ENCODE data around the gene MNAT1.
"Not testable (repeated sequence)": the region's sequence is repeated elsewhere in the genome, so short reads cannot be mapped to it uniquely, and the experiment has no call there.

The MNAT1 gene

GRCh38 chr14:60738843-60739508 is 4.4 kb downstream of the MNAT1 start:
- no peak for DNase-seq

- DNase-seq, result no peak
These were observed 10.0 kb downstream of the MNAT1 start for GRCh38 chr14:60744566-60744965.

- no peak for DNase-seq
These were observed 18.9 kb downstream of the MNAT1 start for GRCh38 chr14:60753264-60754119.

GRCh38 chr14:60756847-60757246 is 22.3 kb downstream of the MNAT1 start:
- no peak for DNase-seq

- no peak for DNase-seq
These were observed 23.0 kb downstream of the MNAT1 start for GRCh38 chr14:60757567-60758002.

- no peak for DNase-seq
These were observed 24.3 kb downstream of the MNAT1 start for GRCh38 chr14:60758885-60759284.

GRCh38 chr14:60760209-60760608 is 25.6 kb downstream of the MNAT1 start:
- DNase-seq, result no peak

GRCh38 chr14:60760644-60761364 is 26.2 kb downstream of the MNAT1 start:
- DNase-seq, result no peak

GRCh38 chr14:60768602-60769001 is 34.0 kb downstream of the MNAT1 start:
- no peak for DNase-seq

GRCh38 chr14:60771117-60771516 is 36.6 kb downstream of the MNAT1 start:
- DNase-seq, result no peak

- DNase-seq, result no peak
These were observed 39.0 kb downstream of the MNAT1 start for GRCh38 chr14:60773558-60773957.

- DNase-seq, result no peak
These were observed 40.7 kb downstream of the MNAT1 start for GRCh38 chr14:60775296-60775695.

- no peak for DNase-seq
These were observed 43.5 kb downstream of the MNAT1 start for GRCh38 chr14:60777856-60778578.

- not testable (repeated sequence) for DNase-seq
These were observed 45.4 kb downstream of the MNAT1 start for GRCh38 chr14:60779745-60780514.

- not testable (repeated sequence) for DNase-seq
These were observed 46.0 kb downstream of the MNAT1 start for GRCh38 chr14:60780558-60780957.

- DNase-seq, result no peak
These were observed 52.3 kb downstream of the MNAT1 start for GRCh38 chr14:60786905-60787304.

GRCh38 chr14:60789656-60790055 is 55.1 kb downstream of the MNAT1 start:
- DNase-seq, result no peak

- DNase-seq, result no peak
These were observed 56.3 kb downstream of the MNAT1 start for GRCh38 chr14:60790850-60791249.

GRCh38 chr14:60796434-60796833 is 61.9 kb downstream of the MNAT1 start:
- no peak for DNase-seq

- no peak for DNase-seq
These were observed 65.8 kb downstream of the MNAT1 start for GRCh38 chr14:60800409-60800808.

- DNase-seq, result no peak
These were observed 69.3 kb downstream of the MNAT1 start for GRCh38 chr14:60803871-60804270.

- DNase-seq, result no peak
These were observed 71.4 kb downstream of the MNAT1 start for GRCh38 chr14:60805841-60806430.
